Femur (tissue), 1 donor: Measurements from ENCODE around the gene ZNF771.

Experiments
- DNase-seq: peaks from one replicate; pipeline ENCODE4 v3.0.0-alpha.2; 2017

Gene ZNF771

DNA sequence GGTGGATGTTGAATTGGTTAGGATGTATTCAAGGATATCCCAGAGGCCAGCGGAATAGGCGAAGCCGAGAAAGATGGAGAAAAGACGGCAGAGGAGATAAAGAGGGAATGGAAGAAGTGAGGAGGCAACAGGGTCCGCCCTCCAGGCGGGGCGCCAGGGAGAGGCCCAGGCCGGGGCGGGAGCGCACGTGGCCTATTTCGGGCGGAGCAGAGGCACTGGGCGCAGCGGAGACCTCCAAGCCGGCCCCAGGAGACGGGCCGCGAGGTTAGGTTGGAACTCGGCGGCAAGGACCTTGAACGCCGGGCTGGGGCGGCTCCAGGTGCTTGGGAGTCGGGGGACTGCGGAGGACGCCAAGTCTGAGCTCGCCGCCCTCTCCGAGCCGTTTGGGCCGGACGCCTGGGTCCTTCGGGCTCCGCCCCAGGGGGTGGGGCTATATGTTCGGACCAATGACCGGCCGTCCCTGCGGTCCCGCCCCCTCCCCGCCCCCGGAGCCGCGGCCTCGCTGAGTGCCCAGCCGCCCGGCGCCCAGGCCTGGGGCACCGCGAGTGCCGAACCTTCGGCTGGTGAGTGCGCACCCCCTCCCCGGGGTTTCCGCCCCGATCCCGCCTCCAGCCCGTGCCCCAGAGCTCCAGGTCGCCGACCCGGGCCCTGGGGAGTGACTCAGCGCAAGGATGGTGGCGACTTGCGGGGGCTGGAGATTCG is at the start of gene ZNF771:
Gene ZNF771, plus strand, starts transcription at position 505 of the 702 bp plus-strand sequence. CDS start 448 bp downstream, outside the sequence.
- DNase-seq, result peak; percentile 95

DNA sequence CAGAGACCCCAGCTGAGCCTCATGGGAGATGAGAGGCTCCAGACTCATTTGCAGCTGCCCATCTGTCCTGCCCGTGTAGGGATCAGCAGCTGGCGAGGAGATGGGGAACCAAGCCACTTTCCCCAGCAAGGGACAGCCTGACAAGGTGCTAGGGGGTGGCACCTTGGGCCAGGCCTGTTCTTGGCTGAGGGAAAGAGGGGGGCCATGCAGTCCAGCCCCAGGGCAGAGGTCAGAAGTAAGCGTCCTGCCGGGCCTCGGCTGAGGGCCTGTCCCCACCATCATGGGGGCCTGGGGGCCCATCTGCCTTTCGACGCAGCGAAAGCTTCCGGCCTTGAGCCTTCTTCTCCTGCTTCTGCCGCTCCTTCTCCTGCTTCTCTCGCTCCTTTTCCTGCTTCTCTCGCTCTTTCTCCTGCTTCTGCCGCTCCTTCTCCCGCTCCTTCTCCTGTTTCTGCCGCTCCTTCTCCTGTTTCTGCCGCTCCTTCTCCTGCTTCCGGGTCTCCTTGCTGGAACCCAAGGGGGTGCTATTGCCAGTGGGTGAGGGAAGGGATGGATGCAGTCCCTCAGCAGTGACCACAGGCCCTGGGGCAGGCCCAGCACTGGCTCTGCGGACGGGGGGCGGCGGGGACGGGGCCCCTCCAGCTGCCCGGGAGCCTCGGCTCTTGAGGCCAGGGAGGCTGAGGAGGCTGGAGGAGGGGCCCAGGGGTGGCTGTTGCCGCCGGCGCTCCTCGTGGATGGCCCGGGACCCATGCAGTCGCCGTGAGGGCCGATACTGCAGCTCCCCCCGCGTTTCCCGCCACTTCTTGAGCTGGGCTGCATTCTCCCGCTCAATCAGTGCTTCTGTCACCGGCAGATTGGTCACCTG is 49.5 kb upstream of the ZNF771 start:
- DNase-seq, result no peak

DNA sequence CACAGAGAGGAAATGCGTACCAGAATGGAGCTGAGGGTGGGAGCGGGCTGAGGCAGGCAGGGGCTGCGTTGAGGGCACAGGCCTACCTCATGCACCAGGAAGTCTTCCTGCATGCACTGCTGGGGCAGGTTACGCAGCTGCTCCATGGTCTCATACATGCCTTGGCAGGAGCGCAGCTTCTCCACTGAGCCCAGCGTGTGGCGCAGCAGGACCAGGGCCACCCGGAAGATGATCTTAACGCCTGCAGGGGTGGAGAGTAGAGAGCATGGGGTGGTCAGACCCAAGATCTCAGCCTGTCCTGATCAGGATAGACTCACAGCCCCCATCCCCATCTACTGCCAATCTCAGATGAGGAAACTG is 48.8 kb upstream of the ZNF771 start:
- no peak for DNase-seq

GRCh38 chr16:30358990-30359870 is 48.2 kb upstream of the ZNF771 start:
- no peak for DNase-seq

DNA sequence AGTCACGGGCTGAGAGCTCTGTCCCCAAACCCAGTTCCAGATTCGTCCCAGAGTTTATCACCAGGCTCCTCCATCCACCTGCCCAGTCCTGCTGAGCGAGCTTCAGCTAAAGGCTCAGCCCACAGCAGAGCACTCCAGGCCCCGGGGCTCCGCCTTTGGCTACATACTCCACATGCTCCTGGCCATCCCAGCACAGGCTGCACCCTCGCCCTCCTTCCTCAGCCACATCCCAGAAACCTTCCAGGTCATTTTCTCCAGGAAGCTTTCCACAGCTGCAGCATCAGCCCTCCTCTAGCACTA is 47.6 kb upstream of the ZNF771 start:
- no peak for DNase-seq

- DNase-seq, result no peak
Measured at GRCh38 chr16:30361180-30361579, 46.2 kb upstream of the ZNF771 start.

GRCh38 chr16:30365200-30365599 is 42.2 kb upstream of the ZNF771 start:
- DNase-seq, result no peak

DNA sequence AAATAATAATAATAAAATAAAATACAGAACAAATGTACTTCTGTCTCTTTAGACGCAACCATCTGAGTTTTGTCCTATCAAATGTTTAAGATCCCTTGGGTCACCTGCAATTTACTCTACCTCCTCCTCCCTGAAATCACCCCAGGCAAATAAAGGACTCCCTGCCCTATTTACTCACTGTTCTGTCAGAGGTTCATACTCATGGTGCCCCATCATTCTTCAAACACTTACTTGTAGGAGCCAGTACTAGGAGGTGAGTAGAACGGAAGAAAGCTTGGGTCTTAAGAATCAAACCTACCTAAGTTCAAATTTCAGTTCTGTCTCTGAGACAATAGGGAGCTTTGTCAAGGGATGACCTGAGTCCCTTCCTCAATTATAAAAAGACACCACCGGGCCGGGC is 40.9 kb upstream of the ZNF771 start:
- no peak for DNase-seq

GRCh38 chr16:30367349-30368009 is 39.9 kb upstream of the ZNF771 start:
- DNase-seq, result no peak

- peak; percentile 33 for DNase-seq
Measured at GRCh38 chr16:30368122-30368791, 39.1 kb upstream of the ZNF771 start.

- no peak for DNase-seq
Measured at GRCh38 chr16:30368792-30369090, 38.7 kb upstream of the ZNF771 start.

DNA sequence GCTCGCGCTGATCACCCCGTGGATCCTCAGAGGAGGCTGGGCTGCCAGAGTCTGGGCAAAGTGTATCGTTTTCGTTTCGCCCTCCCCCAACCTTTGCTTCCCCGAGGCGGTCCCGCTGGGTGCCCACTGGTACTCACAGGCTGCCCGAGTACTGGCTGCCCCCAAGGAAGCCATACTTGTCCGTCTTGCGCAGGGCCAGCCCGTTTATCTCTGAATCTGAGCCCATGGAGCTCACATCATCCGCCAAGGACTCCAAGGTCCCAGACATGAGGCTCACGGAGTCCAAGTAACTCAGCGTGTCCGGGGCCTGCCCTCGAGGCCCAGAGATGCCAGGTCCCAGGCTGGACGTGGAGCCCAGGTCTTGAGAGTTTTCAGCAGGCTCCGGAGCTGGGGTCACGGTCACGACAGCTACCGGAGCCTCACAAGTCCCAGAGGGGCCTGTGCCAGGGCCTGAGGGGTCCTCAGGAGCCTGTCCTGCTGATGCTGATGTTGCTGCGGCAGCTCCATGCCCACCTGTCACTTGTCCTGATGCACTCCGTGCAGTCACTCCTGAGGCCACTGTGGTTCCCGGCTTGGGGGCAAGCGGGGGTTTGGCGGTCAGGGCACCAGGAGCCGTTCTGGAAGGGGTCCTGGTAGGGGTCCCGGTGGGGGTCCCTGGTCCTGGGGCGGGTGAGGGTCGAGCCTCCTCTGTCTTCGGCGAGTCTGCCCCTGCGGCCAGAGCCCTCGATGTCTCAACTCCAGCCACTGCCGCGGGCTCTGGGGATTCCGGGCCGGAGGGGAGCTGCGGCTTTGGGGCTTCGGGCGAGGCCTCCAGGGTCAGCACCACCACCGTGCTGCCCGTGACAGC is 38.1 kb upstream of the ZNF771 start:
- DNase-seq, result peak; percentile 45

DNA sequence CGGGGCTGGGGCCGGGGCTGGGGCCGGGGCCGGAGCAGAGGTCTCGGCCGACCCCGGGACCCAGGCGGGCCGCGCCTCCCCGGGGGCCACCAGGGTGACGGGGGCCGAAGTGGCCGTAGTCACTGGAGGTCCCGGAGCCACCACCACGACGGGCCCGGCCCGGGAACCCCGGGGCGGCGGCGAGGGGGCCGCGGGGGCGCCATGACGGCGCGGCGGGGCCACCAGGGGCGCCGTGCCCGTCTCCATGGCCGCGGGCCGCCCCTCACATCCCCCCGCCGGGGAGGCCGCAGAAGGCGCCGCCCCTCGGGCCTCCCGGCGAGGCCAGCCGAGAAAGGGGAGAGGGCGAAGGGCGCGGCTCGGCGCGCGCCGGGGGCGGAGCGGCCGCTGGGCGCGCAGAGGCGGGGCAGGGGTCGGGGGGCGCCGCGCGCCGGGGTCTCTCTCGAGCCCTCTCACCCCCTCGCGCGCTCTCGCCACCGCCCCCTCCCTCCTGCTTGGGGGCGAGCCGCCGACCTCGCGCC is 37.4 kb upstream of the ZNF771 start:
- DNase-seq, result no peak

DNA sequence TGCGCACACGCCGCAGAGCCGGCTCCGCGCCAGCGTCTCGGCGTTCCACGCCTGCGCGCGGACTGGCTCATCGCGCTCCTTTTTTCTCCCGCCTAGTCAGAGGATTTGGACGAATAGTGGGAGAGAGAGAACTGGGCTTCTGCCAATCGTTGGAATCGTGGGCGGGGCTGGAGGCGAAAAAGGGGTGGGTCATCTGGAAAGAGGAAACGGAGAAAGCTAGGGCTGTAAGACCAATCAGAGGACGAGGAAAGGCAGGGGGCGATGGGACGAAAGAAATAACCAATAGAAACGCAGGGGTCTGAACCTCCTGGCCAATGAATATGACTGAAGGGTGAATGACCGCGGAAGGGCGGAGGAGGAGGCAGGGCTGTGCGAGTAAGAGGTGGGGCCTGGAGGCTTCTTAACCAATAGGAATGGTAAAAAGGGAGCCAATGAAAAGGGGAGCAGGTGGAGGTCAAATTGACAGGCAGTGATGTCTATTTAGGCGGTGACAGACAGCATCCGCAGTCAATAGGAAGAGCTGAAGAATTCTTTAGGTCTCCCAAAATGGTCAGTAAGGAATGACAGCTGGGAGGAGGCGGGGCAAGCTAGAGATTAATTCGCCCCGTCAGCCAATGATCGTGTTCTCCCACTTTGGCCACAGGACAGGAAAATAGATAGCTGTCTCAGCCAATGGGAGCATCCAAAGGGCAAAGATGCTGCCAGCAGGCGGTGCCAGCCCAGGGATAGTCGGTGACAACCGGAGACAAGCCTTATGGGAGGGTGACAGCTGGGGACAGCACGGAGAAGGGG is 36.8 kb upstream of the ZNF771 start, which contains the start of gene TBC1D10B:
Gene TBC1D10B, minus strand, starts transcription at position 39 of the 792 bp plus-strand sequence. CDS start 311 bp downstream, outside the sequence.
- DNase-seq, result peak; percentile 100

GRCh38 chr16:30371248-30371816 is 36.1 kb upstream of the ZNF771 start:
- no peak for DNase-seq

DNA sequence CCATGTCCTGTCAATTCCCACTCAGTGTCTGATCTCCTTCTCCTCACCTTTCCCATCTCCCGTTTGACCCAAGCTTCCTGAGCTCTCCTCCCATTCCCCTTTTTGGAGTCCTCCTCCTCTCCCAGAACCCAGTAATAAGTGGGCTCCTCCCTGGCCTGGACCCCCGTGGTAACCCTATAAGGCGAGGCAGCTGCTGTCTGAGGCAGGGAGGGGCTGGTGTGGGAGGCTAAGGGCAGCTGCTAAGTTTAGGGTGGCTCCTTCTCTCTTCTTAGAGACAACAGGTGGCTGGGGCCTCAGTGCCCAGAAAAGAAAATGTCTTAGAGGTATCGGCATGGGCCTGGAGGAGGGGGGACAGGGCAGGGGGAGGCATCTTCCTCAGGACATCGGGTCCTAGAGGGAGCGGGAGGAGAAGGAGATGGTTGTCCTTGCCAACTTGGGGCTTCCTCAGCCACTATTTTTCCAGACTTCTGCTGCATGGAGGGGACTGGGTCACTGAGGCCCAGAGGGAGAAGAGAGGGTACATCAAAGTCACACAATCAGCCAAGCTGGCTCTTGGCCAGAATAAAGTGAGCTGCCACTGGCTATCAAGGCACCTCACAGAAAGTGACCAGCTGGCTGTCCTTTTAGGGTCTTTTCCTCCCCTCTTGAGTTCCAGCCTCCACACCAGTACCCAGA is 35.2 kb upstream of the ZNF771 start:
- peak; percentile 80 for DNase-seq

DNA sequence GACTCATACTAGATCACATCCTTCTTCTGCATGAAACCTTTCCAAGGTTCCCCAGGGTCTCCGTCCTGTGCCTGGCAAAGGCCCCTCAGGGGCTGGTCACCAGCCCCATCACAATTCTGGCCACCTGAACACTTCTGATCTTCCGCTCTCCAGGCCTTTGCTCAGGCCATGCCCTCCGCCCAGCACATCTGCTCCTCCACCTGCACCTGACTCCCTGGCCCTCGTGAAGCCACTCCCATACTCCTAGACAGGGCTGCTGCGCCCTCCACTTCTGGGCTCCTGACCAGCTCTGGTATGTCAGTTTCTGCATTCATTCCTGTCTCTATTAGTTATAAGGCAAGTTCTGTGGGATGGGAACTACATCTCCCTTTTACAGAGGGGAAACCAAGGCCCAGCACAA is 34.7 kb upstream of the ZNF771 start:
- peak; percentile 27 for DNase-seq

DNA sequence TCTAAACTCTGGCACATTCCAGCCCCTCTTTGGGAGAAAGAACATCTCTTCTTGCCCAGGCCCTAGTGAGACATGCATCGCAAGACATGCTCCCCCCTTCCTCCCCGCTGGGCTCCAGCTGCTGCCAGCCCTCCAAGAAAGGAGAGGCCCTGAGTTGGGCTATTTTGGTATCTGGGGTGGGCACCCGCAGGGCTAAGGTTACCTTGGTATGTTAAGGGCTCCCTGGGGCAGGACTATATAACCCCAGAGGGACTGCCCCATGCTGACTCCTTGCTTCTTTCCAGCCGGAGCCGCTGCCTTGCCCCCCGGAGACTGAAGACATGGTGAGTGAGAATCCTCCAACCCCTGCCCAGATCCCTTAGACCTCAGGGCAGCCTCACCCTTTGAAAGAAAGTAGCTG is 32.9 kb upstream of the ZNF771 start, which contains the start of gene MYL11:
Gene MYL11, plus strand, starts transcription at position 265 of the 400 bp plus-strand sequence. Its CDS starts 56 bp downstream, at position 321.
- peak; percentile 65 for DNase-seq

- DNase-seq, result peak; percentile 48
Measured at GRCh38 chr16:30375864-30376263, 31.5 kb upstream of the ZNF771 start.
